HFFc6 (cell line): ENCODE measurements around the gene PCARE. TPM values are rescaled to one million over a fixed set of nuclear protein-coding genes. Genes with fewer than 3 reads are reported as not detected.
A peak's percentile ranks its signal among the peaks of the same experiment; 100 is the strongest.

ENCODE experiments used
- DNase-seq: peaks from one replicate; pipeline ENCODE4 v3.0.0-alpha.2; 2018
- H3K27ac Mint-ChIP-seq: 2 replicates; pipeline ENCODE4 v1.8.0; 2020; ENCODE audit warnings: mild to moderate bottlenecking, mixed read lengths
- H3K27me3 Mint-ChIP-seq: 2 replicates; pipeline ENCODE4 v1.8.0; 2021; ENCODE audit warnings: mild to moderate bottlenecking, moderate library complexity, mixed read lengths; ENCODE audit not compliant: insufficient read depth
- H3K36me3 Mint-ChIP-seq: 2 replicates; pipeline ENCODE4 v1.8.0; 2021; ENCODE audit warnings: low read depth, mixed read lengths
- H3K4me1 Mint-ChIP-seq: 2 replicates; pipeline ENCODE4 v1.8.0; 2020; ENCODE audit warnings: low read depth, mixed read lengths
- H3K4me3 Mint-ChIP-seq: 2 replicates; pipeline ENCODE4 v1.8.0; 2020; ENCODE audit warnings: mild to moderate bottlenecking, moderate library complexity, mixed read lengths
- H3K9me3 Mint-ChIP-seq: 2 replicates; pipeline ENCODE4 v1.8.0; 2020; ENCODE audit warnings: mild to moderate bottlenecking, mixed read lengths
- total RNA-seq, 6 experiments: library from RNA; stranded (reverse); fragmentation: NEBNext Ultra II Directional; extraction: Animal tissue kit (Norgen Biotek cat#: 25700); gene quantifications; 2 replicates in 1 of 6; 3 replicates in 5 of 6; pipeline ENCODE4 v1.2.3, GENCODE V29; 2021
- TF ChIP-seq, protein P1 (sequence below): fragments of 200-600 bp; sonication (generic); IDR thresholded peaks from 2 replicates; pipeline ENCODE4 v1.5.0; 2021; ENCODE audit warnings: antibody characterized with exemption, mild to moderate bottlenecking

Gene PCARE
- total RNA-seq, 6 experiments from 2014 or later, result not detected

DNA sequence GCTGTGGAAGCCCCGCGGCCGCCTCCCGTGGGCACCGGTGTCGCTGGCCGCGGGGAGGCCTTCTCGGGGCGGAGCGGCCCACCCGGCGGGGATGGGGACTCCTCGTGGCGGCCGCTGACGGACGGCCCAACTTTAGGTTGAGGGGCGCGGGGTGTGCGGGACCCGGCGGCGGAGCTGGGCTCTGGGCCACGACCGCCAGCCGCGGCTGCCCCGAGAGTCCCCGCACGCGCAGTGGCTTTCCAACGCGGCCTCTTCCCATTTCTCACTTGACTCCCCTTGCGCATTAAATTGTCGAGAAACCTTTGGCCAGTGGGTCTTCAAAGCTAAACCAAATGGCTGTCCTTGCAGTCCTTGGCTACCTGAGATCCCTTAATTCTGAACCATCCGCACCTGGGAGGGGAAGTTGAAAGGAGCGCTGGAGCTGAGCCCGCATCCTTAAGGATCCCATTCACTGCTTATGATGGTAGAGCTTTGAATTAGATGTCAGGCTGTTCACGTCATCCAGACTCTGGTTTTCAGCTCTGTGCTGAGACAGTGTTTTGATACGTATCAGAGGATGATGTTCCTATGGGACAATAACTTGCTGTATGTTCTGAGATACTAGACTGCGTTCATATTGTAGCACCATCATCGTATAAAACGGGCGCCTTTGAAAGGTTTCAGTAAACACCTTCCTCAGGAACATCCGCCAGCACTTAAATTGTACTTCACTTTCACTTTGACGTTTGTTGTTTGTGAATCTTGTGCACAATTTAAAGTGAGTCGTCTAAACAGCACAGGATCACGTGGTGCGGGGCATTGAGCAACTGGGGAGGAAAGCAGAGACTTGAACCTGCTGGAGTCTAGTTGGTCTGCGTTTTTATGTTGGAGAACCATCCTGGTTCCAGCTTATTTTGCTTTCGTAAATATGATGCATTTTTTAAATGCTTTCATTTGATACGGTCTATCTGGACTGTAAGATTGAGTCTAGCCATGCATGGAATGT lies 41.8 kb upstream of the PCARE start:
- H3K27ac Mint-ChIP-seq, result peak overlapping the region; percentile 98
- H3K4me3 Mint-ChIP-seq, result peak overlapping the region; percentile 94
- peak; percentile 79 for DNase-seq
- TF ChIP-seq, protein P1, sequence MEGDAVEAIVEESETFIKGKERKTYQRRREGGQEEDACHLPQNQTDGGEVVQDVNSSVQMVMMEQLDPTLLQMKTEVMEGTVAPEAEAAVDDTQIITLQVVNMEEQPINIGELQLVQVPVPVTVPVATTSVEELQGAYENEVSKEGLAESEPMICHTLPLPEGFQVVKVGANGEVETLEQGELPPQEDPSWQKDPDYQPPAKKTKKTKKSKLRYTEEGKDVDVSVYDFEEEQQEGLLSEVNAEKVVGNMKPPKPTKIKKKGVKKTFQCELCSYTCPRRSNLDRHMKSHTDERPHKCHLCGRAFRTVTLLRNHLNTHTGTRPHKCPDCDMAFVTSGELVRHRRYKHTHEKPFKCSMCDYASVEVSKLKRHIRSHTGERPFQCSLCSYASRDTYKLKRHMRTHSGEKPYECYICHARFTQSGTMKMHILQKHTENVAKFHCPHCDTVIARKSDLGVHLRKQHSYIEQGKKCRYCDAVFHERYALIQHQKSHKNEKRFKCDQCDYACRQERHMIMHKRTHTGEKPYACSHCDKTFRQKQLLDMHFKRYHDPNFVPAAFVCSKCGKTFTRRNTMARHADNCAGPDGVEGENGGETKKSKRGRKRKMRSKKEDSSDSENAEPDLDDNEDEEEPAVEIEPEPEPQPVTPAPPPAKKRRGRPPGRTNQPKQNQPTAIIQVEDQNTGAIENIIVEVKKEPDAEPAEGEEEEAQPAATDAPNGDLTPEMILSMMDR, result no peak
- no peaks in the 10 kb centered on the region for H3K9me3 Mint-ChIP-seq
- H3K36me3 Mint-ChIP-seq, result peaks cover 9% of the 10 kb centered on the region
- peaks cover 86% of the 10 kb centered on the region for H3K4me1 Mint-ChIP-seq
- no peaks in the 10 kb centered on the region; the same call in 1 of the 2 replicates for H3K27me3 Mint-ChIP-seq

DNA sequence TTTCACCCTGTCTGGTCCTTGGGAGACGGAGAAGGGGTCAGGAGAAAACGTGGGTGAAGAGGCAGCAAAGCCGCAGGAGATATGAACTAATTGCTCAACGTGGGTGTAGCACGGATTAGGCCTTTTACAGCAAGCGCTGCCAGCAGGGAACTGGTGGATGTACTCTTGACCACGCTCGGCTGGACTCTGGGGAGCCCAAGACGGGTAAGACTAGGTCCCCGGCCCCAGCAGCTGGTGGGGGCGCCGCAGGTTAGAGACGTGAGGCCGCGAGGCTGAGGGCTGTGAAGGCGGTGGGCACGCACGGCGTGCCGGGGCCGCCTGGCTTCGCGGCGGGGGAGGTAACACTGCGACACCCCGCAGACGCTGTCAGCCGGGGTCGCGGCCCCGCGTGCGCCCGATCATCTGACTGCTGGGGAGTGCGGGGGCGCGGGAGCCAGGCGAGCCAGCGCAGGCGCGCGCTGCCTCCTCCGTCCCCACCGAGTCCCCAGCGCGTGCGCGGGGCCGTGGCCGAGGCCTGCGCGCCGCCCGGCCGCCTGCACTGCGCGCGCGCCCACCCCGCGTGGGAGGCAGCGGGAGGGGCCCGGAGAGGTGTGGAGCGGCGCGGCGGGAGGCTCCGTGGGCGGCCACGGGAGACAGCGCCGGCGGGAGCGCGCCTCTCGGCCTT lies 40.8 kb upstream of the PCARE start, which contains the start of gene CLIP4:
Gene CLIP4 (plus strand): TSS at position 470 of the 664 bp plus-strand sequence. CDS start 5,974 bp downstream, outside the sequence.
- no peaks in the 10 kb centered on the region; the same call in 1 of the 2 replicates for H3K27me3 Mint-ChIP-seq
- peak within 1 kb of the TSS; percentile 98 for H3K27ac Mint-ChIP-seq
- H3K4me1 Mint-ChIP-seq, result peaks cover 86% of the 10 kb centered on the region
- DNase-seq, result peak; percentile 36
- peaks cover 2% of the 10 kb centered on the region for H3K36me3 Mint-ChIP-seq
- TF ChIP-seq, protein P1, result no peak
- no peaks in the 10 kb centered on the region for H3K9me3 Mint-ChIP-seq
- H3K4me3 Mint-ChIP-seq, result peak within 1 kb of the TSS; percentile 94

DNA sequence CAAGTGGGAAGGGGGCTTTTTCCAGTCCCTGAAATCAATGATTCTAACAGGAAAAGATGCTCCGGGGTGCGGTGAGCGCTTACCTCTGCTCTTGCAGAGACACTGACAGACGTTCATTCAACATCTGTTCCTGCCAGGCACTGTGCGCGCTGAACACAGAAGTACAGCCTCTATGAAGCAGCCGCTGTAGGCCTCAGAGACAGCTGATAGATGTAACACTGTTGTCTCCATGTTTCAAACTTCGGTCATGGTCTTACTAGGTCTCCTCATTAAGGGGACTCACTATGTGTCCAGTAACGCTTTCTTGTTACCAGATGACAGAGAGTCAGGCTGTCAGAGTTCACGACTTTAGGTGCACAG lies 40.2 kb upstream of the PCARE start:
- Mint-ChIP-seq H3K27me3 (no peaks in the 10 kb centered on the region; the same call in 1 of the 2 replicates), H3K4me1 (peaks cover 86% of the 10 kb centered on the region), H3K9me3 (no peaks in the 10 kb centered on the region), H3K4me3 (peak overlapping the region; percentile 84), H3K27ac (peak overlapping the region; percentile 96), H3K36me3 (no peaks in the 10 kb centered on the region; the same call in 1 of the 2 replicates)
- no peak for DNase-seq
- TF ChIP-seq, protein P1, result no peak

DNA sequence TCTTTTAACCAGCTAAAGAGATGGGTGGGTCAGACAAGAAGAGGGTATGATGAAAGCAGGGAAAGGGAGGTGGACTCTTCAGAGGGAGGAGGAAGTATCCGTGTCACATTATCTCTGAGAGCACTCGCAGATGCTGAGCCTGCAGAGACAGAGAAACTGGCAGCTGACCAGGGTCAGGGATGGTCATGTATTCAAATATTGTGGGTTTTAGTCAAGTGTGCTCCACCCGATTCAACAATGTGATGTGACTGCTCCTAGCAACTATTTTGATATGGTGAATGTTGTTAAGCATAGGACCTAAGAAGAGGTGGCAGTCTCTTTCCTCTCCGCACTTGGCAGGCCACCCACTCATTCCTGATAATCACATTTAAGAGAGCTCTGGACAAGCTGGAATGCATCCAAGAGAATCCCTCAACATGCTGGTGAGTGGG lies 39.6 kb upstream of the PCARE start:
- H3K4me3 Mint-ChIP-seq, result peak overlapping the region; percentile 84
- H3K36me3 Mint-ChIP-seq, result no peaks in the 10 kb centered on the region; the same call in 1 of the 2 replicates
- H3K27ac Mint-ChIP-seq, result peak overlapping the region; percentile 96
- TF ChIP-seq, protein P1, result no peak
- H3K9me3 Mint-ChIP-seq, result no peaks in the 10 kb centered on the region
- peak; percentile 95 for DNase-seq
- H3K27me3 Mint-ChIP-seq, result no peaks in the 10 kb centered on the region; the same call in 1 of the 2 replicates
- H3K4me1 Mint-ChIP-seq, result peaks cover 83% of the 10 kb centered on the region

DNA sequence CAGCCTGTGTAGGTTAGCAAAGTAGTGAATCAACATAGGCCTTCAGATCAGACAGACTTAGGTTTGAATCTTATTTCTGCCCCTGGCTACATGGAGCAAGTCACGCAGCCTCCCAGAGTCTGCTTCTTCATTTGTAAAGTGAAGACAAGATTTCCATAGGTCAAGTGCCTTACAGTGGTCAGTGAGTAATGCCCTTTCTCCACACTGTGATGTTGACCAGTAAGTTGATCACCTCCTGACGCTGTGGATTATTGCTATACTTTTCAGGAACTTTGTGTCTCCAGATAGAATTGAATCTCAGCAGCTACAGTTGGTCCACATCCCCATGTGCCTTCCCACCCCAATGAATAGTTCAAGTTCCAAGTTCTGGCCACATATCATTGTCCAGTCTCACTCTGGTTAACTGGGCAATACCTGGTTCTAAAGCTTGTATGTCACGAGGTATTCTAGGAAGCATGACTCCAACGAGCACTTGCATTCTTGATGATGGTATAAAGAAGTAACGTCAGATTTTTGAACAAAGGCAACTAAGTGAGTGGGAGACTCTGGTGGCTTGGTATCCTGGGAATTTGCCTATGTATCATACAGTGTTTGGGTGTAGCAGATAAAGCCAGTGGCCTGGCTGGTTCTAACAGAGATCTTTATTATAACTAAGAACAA lies 38.8 kb upstream of the PCARE start:
- peak; percentile 90 for DNase-seq
- Mint-ChIP-seq H3K36me3 (no peaks in the 10 kb centered on the region; the same call in 1 of the 2 replicates), H3K4me1 (peaks cover 86% of the 10 kb centered on the region)

More for the DNA sequence above, 38.8 kb upstream of the PCARE start:
- Mint-ChIP-seq H3K4me3 (peak overlapping the region; percentile 84), H3K27me3 (no peaks in the 10 kb centered on the region; the same call in 1 of the 2 replicates), H3K9me3 (no peaks in the 10 kb centered on the region), H3K27ac (peak overlapping the region; percentile 96)
- TF ChIP-seq, protein P1, result no peak
